ENCODE results near the gene KRTAP1-4.
"Not testable (repeated sequence)": the region's sequence is repeated elsewhere in the genome, so short reads cannot be mapped to it uniquely, and the experiment has no call there.

The KRTAP1-4 gene

DNA sequence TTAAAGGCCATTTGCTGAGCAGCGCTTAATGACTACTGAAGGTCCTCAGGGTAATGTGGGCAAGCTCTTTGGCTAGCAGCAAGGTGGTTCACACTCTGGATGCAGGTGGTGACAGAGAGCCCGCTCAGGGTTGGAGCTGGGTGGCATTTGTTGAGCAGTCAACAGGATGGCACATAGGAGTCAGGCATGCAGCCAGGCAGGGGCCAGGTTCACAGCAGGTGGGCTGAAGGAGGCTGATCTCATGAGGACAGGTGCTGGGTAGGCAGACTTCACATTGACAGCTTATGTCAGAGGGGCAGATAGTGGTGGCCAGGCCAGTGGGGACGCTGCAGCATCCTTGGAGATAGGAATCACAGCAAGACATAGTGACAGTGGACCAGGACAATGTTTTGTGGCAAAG lies 25.6 kb downstream of the KRTAP1-4 start:
- no peak for DNase-seq (ENCODE audit: low read depth, low spot score)

DNA sequence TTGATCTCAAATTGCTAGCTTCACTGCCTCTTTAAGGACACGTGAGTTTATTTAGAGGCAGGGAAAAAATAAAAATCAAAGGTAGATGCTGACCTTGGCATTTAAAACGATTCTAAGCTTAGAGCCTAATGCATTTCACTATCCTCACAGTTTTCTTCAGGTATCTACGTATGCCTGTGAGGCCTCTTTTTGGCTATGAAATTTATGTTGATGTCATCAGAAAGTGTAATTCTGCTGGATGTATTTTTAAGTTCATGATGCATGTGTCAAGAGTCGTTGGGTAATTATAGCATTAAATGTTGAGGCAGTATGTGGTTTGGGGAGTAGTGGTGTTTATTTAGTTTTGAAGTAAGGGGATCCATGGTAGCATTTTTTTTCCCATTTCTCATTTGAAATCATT lies 26.1 kb downstream of the KRTAP1-4 start:
- DNase-seq (ENCODE audit: low read depth, low spot score) = no peak

DNA sequence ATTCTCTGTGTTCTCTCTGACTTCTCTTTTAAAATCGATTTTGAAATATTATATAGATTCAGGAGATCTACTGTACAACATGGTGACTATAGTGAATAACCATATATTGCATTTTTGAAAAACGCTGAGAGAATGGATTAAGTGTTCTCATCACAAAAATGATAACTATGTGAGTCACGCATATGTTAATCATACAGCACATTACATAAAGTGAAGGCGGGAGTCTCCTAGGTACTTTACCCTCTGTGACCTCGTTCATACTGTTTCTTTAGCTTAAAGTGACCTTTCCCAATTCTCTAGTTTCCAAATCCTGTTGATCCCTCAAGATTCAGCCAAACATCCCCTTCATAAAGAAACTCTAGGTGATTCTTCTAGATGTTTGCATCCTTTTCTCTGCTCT lies 27.2 kb downstream of the KRTAP1-4 start:
- DNase-seq (ENCODE audit: low read depth, low spot score) = no peak

DNA sequence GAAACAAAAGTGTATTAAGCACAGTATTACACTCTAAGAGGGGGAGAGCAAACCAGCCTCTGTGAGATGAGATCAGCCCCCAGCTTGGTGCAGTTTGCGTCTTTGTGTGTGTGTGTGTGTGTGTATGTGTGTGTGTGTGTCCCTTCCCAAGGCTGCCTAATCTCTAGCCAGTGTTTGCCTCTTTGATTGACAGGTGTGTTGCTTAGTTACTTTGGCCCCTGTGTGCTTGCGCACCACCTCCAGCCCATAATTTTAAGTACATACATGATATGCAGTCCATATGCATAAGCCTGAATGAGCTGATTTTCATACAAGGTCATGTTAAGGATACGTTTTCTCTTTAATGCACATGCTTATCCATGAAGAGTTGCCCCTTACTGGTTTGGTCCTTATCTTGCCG lies 28.2 kb downstream of the KRTAP1-4 start:
- no peak for DNase-seq (ENCODE audit: low read depth, low spot score)

DNA sequence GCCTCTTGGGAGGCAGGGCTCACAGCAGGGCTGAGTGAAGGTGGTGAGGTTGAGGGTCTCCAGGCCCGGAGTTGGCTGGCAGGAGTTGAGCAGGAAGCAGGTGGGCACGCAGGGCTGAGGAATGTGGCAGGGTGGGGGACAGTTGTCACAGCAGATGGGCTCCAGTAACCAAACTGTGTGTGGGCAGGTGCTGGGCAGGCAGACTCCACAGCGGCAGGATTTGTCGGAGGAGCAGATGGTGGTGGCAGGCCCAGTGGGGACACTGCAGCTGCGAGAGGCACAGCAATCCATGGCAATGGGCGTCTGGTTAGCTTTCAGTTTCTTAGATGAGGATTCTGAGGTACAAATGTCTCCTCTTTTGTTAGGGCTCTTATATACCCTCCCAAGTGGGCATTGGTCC lies 30.4 kb downstream of the KRTAP1-4 start, which contains the start of gene KRTAP3-2:
Gene KRTAP3-2, minus strand, starts transcription at position 344 of the 400 bp plus-strand sequence. Its CDS starts 53 bp downstream, at position 291.
- DNase-seq (ENCODE audit: low read depth, low spot score) = not testable (repeated sequence)

DNA sequence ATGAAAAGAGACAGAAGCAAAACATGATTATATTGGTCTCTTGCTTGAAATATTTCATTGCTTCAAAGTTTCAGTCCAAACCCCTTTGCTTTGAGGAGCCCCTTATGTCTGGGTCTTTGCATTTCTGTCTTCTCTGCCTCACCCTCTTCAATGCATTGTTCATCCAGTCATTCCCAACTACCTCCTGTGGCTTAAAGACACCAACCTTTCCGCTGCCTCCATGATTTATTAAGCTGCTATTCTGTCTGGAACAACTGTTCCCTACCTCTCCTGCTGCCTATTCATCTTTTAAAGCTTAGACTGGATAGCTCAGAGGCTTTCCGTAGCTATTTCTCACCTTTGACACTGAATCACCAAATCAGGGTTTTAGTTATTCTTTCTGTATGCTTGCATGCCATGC lies 32.6 kb downstream of the KRTAP1-4 start:
- no peak for DNase-seq (ENCODE audit: low read depth, low spot score)

DNA sequence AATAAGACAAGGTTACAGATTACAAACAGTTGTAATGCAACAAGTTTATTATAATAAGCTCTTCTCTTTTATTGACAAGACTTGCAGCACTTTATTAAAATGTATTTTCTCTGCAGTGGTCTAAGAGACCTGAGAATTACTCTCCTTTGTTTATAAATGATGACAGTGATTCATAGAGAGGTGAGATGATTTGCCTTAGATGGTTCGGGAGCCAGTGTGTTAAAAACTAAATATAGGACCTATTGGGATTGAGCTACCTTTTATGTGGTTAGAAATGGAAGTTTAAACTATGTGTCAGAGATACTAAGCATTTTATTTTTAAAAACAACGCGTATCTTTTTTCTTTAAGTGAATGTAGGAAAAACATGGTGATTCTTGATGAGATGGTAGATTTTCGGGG lies 33.2 kb downstream of the KRTAP1-4 start:
- DNase-seq (ENCODE audit: low read depth, low spot score) = no peak

DNA sequence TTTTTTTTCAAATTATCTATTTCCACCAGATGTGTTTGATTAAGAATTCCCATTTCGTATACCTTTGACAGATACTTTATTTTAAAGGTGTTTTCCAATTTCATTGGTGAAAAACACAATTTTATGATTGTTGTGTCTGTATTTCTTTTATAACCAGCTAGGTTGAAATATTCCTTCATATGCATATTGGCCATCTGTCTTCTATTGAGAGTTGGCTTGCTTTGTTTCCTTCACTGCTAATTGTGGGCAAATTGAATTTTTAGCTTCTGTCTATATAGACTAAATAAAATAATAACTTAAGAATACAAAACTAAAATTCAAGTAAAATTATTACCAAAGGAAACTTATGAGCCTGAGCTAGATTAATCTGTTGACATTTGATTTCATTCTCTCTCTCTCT lies 34.9 kb downstream of the KRTAP1-4 start:
- no peak for DNase-seq (ENCODE audit: low read depth, low spot score)

DNA sequence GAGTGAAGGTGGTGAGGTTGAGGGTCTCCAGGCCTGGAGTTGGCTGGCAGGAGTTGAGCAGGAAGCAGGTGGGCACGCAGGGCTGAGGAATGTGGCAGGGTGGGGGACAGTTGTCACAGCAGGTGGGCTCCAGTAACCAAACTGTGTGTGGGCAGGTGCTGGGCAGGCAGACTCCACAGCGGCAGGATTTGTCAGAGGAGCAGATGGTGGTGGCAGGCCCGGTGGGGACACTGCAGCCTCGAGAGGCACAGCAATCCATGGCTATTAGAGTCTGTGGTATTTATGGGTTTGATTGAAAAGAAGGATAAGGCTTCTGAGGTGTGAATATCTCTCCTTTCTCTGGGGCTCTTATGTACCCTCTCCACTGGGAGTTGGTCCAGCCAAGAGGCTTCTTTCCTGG lies 36.2 kb downstream of the KRTAP1-4 start, which contains the start of gene KRTAP3-3:
Gene KRTAP3-3, minus strand, starts transcription at position 326 of the 400 bp plus-strand sequence. Its CDS starts 67 bp downstream, at position 259.
- no peak for DNase-seq (ENCODE audit: low read depth, low spot score)

DNA sequence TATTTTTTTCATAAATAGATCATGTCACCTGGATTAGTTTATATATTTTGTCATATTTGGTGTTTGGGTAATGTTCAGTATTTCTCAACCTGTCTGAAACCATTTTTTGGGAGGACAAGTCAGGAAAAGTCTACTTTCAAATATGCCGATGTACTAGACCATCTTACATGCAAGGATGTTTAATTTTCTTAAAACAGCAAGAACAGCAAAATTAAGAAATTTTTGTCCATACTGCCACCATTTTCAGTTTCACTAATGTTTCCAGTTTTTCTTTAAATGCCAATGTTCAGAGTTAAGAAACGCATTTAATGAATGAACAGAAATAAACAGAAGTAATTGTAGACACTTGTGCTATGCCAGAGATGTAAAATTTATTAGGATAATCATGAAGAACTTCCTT lies 36.9 kb downstream of the KRTAP1-4 start:
- DNase-seq (ENCODE audit: low read depth, low spot score) = no peak

DNA sequence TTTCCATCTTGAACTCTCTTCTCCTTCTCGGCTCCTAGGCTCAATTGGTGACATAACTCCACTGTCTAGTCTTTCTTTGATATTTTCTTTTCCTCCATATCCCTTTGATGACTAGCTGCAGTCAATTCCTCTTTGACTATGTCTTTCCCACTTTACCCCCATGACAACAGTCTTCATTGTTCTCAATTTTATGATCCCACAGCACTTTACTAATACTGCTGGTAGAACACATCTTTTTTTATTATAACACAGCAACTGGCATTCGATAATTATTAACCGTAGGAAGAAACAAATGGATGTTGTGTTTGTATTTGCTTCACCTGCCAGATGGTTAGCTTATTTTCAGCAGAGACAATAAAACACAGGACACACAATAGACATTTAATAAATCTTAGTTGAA lies 37.3 kb downstream of the KRTAP1-4 start:
- no peak for DNase-seq (ENCODE audit: low read depth, low spot score)

DNA sequence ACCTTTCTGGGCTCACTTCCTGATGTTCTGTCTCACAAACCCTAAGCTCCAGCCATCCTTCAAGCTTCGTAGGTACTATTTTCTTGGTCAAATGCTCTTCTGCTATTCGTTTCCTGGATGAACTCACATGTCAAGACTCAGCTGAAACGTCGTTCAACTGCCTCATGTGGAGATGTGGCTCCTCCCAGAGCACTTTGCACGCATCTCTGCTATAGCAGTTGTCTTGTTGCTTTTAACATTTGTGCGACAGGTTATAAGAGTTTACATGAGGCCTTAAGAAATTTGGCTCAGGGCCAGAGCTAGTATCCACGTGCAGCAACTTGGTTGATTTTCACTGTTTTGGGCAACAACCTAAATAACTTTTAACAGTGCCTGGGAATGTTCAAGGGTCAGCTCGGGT lies 43.1 kb downstream of the KRTAP1-4 start:
- no peak for DNase-seq (ENCODE audit: low read depth, low spot score)

DNA sequence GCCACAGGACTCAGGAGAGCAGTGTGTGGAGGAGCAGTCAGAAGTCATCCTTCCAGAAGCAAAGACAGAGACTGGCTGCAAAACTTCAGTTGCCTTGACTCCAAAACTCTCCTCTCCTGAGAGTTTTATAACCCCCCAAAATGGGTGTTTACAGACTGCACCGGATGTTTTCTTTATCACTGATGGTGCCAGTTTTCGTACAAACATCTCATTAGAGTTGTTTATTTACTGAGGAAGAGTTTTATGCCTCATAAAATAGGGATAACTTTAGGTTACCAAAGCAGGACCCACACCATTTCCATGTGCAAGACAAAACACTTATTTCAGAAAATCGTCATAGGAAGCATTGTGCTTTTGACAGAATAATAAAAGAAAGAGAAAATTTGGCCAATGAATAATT lies 45.8 kb downstream of the KRTAP1-4 start, which contains the start of gene KRT40:
Gene KRT40, minus strand, starts transcription at position 101 of the 400 bp plus-strand sequence. Its CDS starts 53 bp downstream, at position 48.
- DNase-seq (ENCODE audit: low read depth, low spot score) = no peak

DNA sequence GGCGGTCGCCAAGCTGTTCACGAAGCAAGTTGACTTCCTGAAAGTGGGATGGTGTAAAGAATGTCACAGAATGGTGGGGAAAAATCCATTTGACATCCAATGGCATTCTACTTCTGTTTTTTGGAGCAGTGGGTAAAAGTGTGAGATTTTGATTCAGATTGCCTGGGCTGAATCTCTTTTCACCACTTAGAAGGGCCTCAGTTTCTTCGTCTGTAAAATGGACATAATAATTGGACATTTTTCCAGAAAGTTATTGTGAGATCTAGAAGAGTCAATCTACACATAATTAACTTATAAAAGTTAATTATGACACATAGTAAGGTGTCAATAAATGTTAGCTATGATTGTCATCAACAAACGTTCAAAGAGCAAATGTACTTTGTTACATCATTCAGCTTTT lies 48.9 kb downstream of the KRTAP1-4 start:
- DNase-seq (ENCODE audit: low read depth, low spot score) = no peak

DNA sequence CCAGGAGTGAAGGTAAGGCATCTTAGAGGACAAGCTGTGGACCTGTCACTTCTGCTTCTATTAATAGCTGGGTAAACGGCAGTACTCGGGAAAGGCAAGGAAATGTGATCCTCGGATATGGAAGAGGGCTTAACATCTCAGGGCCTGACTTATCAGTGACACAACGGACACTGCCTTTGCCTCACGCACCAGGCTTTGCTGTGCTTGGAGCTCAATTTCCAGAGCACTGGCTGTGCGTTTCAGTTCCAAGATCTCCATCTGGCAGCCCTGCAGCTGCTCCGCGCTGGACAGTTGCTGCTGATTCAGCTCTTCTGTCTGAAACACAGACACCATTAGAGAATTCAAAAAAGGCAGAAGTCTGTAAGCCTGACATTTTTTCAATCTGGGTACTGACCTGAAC lies 49.4 kb downstream of the KRTAP1-4 start:
- no peak for DNase-seq (ENCODE audit: low read depth, low spot score)

DNA sequence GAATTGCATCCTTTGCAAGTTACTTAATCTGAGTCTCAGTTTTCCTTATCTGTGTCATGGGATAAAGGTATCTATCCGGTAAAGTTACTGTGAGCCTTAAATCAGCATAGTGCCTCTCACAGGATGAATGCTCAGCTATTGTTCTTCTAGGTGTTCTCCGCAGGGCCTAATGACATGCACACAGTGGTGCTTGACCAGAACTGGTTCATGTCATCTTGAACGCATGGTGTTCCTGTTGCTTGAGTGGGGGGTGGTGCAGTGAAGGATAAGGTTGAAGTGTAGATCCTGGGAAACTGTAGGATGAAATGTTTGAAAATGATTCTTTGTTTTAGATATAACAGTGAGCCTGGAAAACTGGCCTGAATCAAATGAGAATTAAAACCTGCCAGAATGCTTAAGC lies 49.9 kb downstream of the KRTAP1-4 start:
- no peak for DNase-seq (ENCODE audit: low read depth, low spot score)

Data from activated CD4-positive, CD25-positive, alpha-beta regulatory T cell treated with anti-CD3 and anti-CD28 coated beads, Interleukin-2, amount 50 U/mL, for 16 hours (primary cell).